ENCODE results near the gene PAN3.

PAN3 gene

GRCh38 chr13:28138012-28138755 is at the start of gene PAN3:
TSS of gene PAN3 (plus strand) at chr13:28138545. CDS start at chr13:28138658, 113 bp downstream.
- ATAC-seq: peak; percentile 81

GRCh38 chr13:28089065-28089464 is 49.3 kb upstream of the PAN3 start:
- no peak for ATAC-seq
- no peak for TF ChIP-seq ARNTL (CRISPR knock-in tag; IDR thresholded peaks at IDR 0.05; ENCODE audit: borderline replicate concordance, low read depth)
- no peak for TF ChIP-seq TOX (CRISPR knock-in tag; IDR thresholded peaks at IDR 0.05; ENCODE audit: borderline replicate concordance)
- no peak for TF ChIP-seq ZNF70 (CRISPR knock-in tag; IDR thresholded peaks at IDR 0.05)
- no peak for TF ChIP-seq ZFP30 (CRISPR knock-in tag; IDR thresholded peaks at IDR 0.05)
- TF ChIP-seq SNAI2 (CRISPR knock-in tag; IDR thresholded peaks at IDR 0.05): no peak
- no peak for TF ChIP-seq ZFP3 (CRISPR knock-in tag; IDR thresholded peaks at IDR 0.05)
- no peak for TF ChIP-seq ISL1 (CRISPR knock-in tag; IDR thresholded peaks at IDR 0.05)
- TF ChIP-seq BACH2 (CRISPR knock-in tag; IDR thresholded peaks at IDR 0.05; ENCODE audit: borderline replicate concordance): no peak
- no peak for TF ChIP-seq PATZ1 (CRISPR knock-in tag; IDR thresholded peaks at IDR 0.05; ENCODE audit: borderline replicate concordance)
- TF ChIP-seq RARB (CRISPR knock-in tag; IDR thresholded peaks at IDR 0.05): no peak
- no peak for TF ChIP-seq TSHZ2 (CRISPR knock-in tag; IDR thresholded peaks at IDR 0.05)
- no peak for TF ChIP-seq ZNF8 (CRISPR knock-in tag; IDR thresholded peaks at IDR 0.05)
- no peak for TF ChIP-seq CSRNP3 (CRISPR knock-in tag; IDR thresholded peaks at IDR 0.05)
- no peak for TF ChIP-seq CREB5 (CRISPR knock-in tag; IDR thresholded peaks at IDR 0.05; ENCODE audit: low read depth)
- no peak for TF ChIP-seq OSR1 (CRISPR knock-in tag; IDR thresholded peaks at IDR 0.05)

More at GRCh38 chr13:28138012-28138755, at the start of gene PAN3:
- TF ChIP-seq BACH2 (CRISPR knock-in tag; IDR thresholded peaks at IDR 0.05; ENCODE audit: borderline replicate concordance) (no peak), PPARA (CRISPR knock-in tag; IDR thresholded peaks at IDR 0.05; ENCODE audit: borderline replicate concordance) (no peak), CSDC2 (CRISPR knock-in tag; IDR thresholded peaks at IDR 0.05) (no peak), PATZ1 (CRISPR knock-in tag; IDR thresholded peaks at IDR 0.05; ENCODE audit: borderline replicate concordance) (peak; percentile 86; the same call in 1 of the 2 replicates), ZC3H10 (CRISPR knock-in tag; IDR thresholded peaks at IDR 0.05) (no peak), ZNF8 (CRISPR knock-in tag; IDR thresholded peaks at IDR 0.05) (no peak)

- no peak for TF ChIP-seq CSDC2 (CRISPR knock-in tag; IDR thresholded peaks at IDR 0.05)
- no peak for TF ChIP-seq ZNF565 (CRISPR knock-in tag; conservative IDR thresholded peaks at IDR 0.05; ENCODE audit: low read depth)
- TF ChIP-seq ZFP3 (CRISPR knock-in tag; IDR thresholded peaks at IDR 0.05): no peak
- no peak for TF ChIP-seq OSR1 (CRISPR knock-in tag; IDR thresholded peaks at IDR 0.05)
- TF ChIP-seq CREB5 (CRISPR knock-in tag; IDR thresholded peaks at IDR 0.05; ENCODE audit: low read depth): no peak
- no peak for TF ChIP-seq ESRRG (CRISPR knock-in tag; IDR thresholded peaks at IDR 0.05)
- no peak for TF ChIP-seq ARNTL (CRISPR knock-in tag; IDR thresholded peaks at IDR 0.05; ENCODE audit: borderline replicate concordance, low read depth)
- ATAC-seq: no peak
These were observed 45.9 kb upstream of the PAN3 start for GRCh38 chr13:28092431-28092830.

All from SK-N-SH treated with all-trans-retinoic acid at 6 μM for 48 hours (cell line).